NT2/D1 (cell line): ENCODE results near the gene ABHD12.

ENCODE experiments used
- DNase-seq: peaks from one replicate; pipeline ENCODE4 v3.0.0-alpha.2; 2011; ENCODE audit warnings: low read depth, low spot score
- H3K27me3 ChIP-seq: 2 replicates; pipeline ENCODE4 v1.6.0; 2011; ENCODE audit warnings: mild to moderate bottlenecking; ENCODE audit not compliant: insufficient read length, insufficient read depth
- H3K36me3 ChIP-seq: 2 replicates; pipeline ENCODE4 v1.6.1; 2011; ENCODE audit warnings: mild to moderate bottlenecking, low read length, mixed read lengths; ENCODE audit not compliant: insufficient read depth, insufficient read length
- H3K4me1 ChIP-seq: 2 replicates; pipeline ENCODE4 v1.5.1; 2011; ENCODE audit not compliant: insufficient read depth, insufficient read length
- H3K4me3 ChIP-seq: 2 replicates; pipeline ENCODE4 v1.5.1; 2011; ENCODE audit warnings: low read depth; ENCODE audit not compliant: insufficient read length
- H3K9ac ChIP-seq: 2 replicates; pipeline ENCODE4 v1.6.0; 2011; ENCODE audit warnings: low read depth; ENCODE audit not compliant: insufficient read length
- H3K9me3 ChIP-seq: 2 replicates; pipeline ENCODE4 v1.5.1; 2011; ENCODE audit warnings: mild to moderate bottlenecking, low read length; ENCODE audit not compliant: insufficient read depth
- SUZ12 ChIP-seq: IDR thresholded peaks from 2 replicates; pipeline ENCODE4 v1.6.1; 2011; ENCODE audit not compliant: insufficient read length, insufficient read depth; ENCODE audit errors: extremely low read depth
- YY1 ChIP-seq: IDR thresholded peaks from 2 replicates; pipeline ENCODE4 v1.6.1; 2011; ENCODE audit not compliant: insufficient read length, insufficient read depth
- ZNF274 ChIP-seq: IDR thresholded peaks from 2 replicates; pipeline ENCODE4 v1.6.1; 2011; ENCODE audit warnings: mild to moderate bottlenecking, low read depth, low read length

The ABHD12 gene

GRCh38 chr20:25397821-25398220 lies 7.2 kb upstream of the ABHD12 start:
- no peak for DNase-seq
- Histone ChIP-seq H3K9ac (no peak overlapping the region), H3K4me3 (no peak overlapping the region), H3K9me3 (peaks cover 17% of the 10 kb centered on the region; the same call in 1 of the 2 replicates), H3K4me1 (no peaks in the 10 kb centered on the region), H3K27me3 (no peaks in the 10 kb centered on the region), H3K36me3 (no peaks in the 10 kb centered on the region)
- TF ChIP-seq SUZ12: no peak
- no peak for TF ChIP-seq YY1
- no peak for TF ChIP-seq ZNF274

GRCh38 chr20:25397096-25397495 lies 6.5 kb upstream of the ABHD12 start:
- peaks cover 10% of the 10 kb centered on the region; the same call in 1 of the 2 replicates for H3K9me3 ChIP-seq
- H3K36me3 ChIP-seq: no peaks in the 10 kb centered on the region
- H3K9ac ChIP-seq: no peak overlapping the region
- H3K4me1 ChIP-seq: no peaks in the 10 kb centered on the region
- H3K27me3 ChIP-seq: no peaks in the 10 kb centered on the region
- no peak overlapping the region for H3K4me3 ChIP-seq
- DNase-seq: no peak
- TF ChIP-seq ZNF274: no peak
- TF ChIP-seq SUZ12: no peak

- no peak for TF ChIP-seq YY1
- TF ChIP-seq SUZ12: no peak
- TF ChIP-seq ZNF274: no peak
- no peak for DNase-seq
- H3K9me3 ChIP-seq: no peaks in the 10 kb centered on the region
- no peaks in the 10 kb centered on the region for H3K36me3 ChIP-seq
- no peaks in the 10 kb centered on the region for H3K4me1 ChIP-seq
- no peaks in the 10 kb centered on the region for H3K27me3 ChIP-seq
- H3K4me3 ChIP-seq: no peak overlapping the region
- no peak overlapping the region for H3K9ac ChIP-seq
Observed at GRCh38 chr20:25394996-25395395, 4.4 kb upstream of the ABHD12 start.

- TF ChIP-seq ZNF274 (no peak), SUZ12 (no peak), YY1 (no peak)
- Histone ChIP-seq H3K9ac (no peak overlapping the region), H3K27me3 (peaks cover 4% of the 10 kb centered on the region), H3K9me3 (no peaks in the 10 kb centered on the region), H3K4me3 (no peak overlapping the region), H3K36me3 (no peaks in the 10 kb centered on the region), H3K4me1 (no peaks in the 10 kb centered on the region)
- DNase-seq: no peak
Observed at GRCh38 chr20:25394276-25394675, 3.6 kb upstream of the ABHD12 start.

DNA sequence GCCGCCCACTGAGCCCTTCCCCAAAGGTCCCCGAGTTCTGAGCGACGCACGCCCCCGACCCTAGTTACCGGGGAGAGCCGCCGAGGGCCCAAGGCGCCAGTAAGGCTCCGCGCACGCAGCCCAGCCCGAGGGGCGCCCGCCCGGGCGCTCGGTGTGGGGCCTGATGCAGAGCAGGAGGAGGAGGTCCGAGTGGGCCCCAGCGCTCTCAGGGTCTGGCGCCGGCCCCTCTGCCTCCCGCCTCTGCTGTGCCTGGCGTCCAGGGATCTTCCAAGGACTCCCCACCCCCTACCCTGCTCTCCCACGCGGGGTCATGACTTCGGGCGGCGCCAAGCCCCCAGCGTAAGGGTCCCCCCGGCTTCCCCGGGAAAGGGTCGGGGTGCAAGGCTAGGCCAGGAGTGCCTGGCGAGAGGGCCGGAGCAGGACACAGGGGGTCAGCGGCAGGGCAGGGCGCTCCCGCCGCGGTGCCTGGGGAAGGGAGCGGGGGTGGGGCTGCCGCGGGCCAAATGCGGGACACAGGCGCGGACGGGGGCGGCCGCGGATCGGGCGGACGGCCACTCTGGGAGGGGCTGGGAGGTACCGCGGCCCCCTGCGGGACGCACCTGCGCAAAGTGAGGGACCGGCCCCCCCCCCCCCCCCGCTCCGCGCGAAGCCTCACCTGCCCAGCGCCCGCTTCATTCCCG lies 637 bp downstream of the ABHD12 start:
- TF ChIP-seq YY1 (no peak), ZNF274 (no peak), SUZ12 (no peak)
- peak overlapping the region; percentile 81 for H3K9ac ChIP-seq
- no peak for DNase-seq
- H3K36me3 ChIP-seq: peaks cover 5% of the 10 kb centered on the region
- H3K9me3 ChIP-seq: no peaks in the 10 kb centered on the region
- no peaks in the 10 kb centered on the region for H3K4me1 ChIP-seq
- H3K4me3 ChIP-seq: peak overlapping the region; percentile 77
- H3K27me3 ChIP-seq: peaks cover 5% of the 10 kb centered on the region

DNA sequence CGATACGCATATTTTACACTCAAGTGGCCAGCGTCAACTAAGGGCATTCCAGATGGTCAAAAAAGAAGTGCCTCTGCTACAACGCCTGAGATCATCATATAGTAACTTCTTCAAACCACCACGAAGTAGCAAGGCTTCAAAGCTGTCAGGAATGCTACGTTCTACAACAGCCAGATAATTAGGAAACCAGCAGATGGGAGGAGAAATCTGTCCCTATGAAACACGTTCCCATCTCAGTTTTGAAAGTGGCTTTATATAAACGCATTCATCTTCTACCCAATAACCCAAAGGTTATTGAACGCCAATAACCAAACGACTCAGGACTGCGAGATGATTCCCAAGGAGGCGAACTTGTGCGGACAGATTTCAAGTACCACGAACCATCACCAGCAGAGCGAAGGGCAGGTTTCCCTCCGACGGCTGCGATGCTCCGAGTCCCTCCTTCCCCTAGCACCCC lies 1.2 kb downstream of the ABHD12 start:
- no peaks in the 10 kb centered on the region for H3K9me3 ChIP-seq
- H3K27me3 ChIP-seq: peaks cover 5% of the 10 kb centered on the region
- DNase-seq: no peak
- peak overlapping the region; percentile 77 for H3K4me3 ChIP-seq
- H3K36me3 ChIP-seq: peaks cover 8% of the 10 kb centered on the region
- TF ChIP-seq SUZ12 (no peak), YY1 (no peak), ZNF274 (no peak)
- H3K4me1 ChIP-seq: no peaks in the 10 kb centered on the region
- H3K9ac ChIP-seq: peak overlapping the region; percentile 81

GRCh38 chr20:25382704-25383370 lies 7.8 kb downstream of the ABHD12 start:
- no peak overlapping the region for H3K9ac ChIP-seq
- no peak for DNase-seq
- no peaks in the 10 kb centered on the region for H3K9me3 ChIP-seq
- H3K27me3 ChIP-seq: no peaks in the 10 kb centered on the region
- H3K36me3 ChIP-seq: peaks cover 18% of the 10 kb centered on the region
- no peak overlapping the region for H3K4me3 ChIP-seq
- H3K4me1 ChIP-seq: no peaks in the 10 kb centered on the region
- no peak for TF ChIP-seq SUZ12
